HUES48 (cell line): ENCODE data around the gene ATP2B3.

Source experiments
- H3K27ac ChIP-seq: one replicate; pipeline ENCODE4 v1.7.0; 2013; ENCODE audit warnings: low read depth, low read length, inconsistent platforms
- H3K27me3 ChIP-seq: 2 replicates; pipeline ENCODE4 v1.6.1; 2013; ENCODE audit warnings: mild to moderate bottlenecking, low read length; ENCODE audit not compliant: control insufficient read depth, insufficient read depth
- H3K36me3 ChIP-seq: 2 replicates; pipeline ENCODE4 v1.6.1; 2013; ENCODE audit warnings: low read length; ENCODE audit not compliant: control insufficient read depth, insufficient read depth
- H3K4me1 ChIP-seq: 2 replicates; pipeline ENCODE4 v1.6.1; 2013; ENCODE audit warnings: mild to moderate bottlenecking, low read length; ENCODE audit not compliant: control insufficient read depth, insufficient read depth
- H3K4me3 ChIP-seq: 2 replicates; pipeline ENCODE4 v1.5.1; 2013; ENCODE audit warnings: mild to moderate bottlenecking, low read depth, low read length
- H3K9ac ChIP-seq: 2 replicates; pipeline ENCODE4 v1.6.1; 2013; ENCODE audit warnings: mild to moderate bottlenecking, low read depth, low read length, moderate library complexity
- H3K9me3 ChIP-seq: 2 replicates; pipeline ENCODE4 v1.6.1; 2013; ENCODE audit warnings: low read length; ENCODE audit not compliant: control insufficient read depth, insufficient read depth

ATP2B3 gene

DNA sequence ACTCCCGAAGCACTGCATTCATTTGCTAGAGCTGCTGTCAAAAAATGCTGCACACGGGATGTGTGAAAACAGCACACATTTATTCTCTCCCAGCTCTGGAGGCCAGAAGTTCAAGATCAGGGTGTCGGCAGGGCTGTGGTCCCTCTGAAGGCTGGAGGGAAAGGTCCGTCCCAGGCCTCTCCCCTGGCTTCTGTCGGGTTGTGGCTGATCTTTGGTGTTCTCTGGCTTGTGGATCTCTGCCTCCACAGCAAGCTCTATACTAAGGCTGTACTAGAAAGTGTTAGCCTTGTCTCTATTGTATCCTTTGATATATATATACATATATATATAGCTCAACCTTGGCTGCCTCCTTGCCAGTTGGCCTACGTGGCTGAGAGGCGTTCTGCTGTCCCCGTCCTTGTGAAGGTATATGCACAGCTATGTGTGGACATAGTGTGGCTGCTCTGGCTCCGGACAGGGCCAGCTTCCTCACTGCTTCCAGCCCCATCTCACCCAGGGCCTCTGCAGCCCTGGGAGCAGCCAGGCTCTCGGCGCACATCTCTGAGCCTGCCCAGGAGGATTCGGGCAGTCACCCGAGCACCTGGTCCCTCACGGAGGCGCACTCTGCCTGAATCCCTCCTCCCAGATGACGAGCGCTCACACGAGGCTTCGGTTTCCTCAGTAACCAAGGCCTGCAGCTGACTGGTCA is 114.6 kb downstream of the ATP2B3 start:
- H3K27me3 ChIP-seq: no peaks in the 10 kb centered on the region
- H3K27ac ChIP-seq: no peak overlapping the region
- no peaks in the 10 kb centered on the region for H3K36me3 ChIP-seq
- H3K9me3 ChIP-seq: peaks cover 24% of the 10 kb centered on the region; the same call in 1 of the 2 replicates
- H3K9ac ChIP-seq: no peak overlapping the region
- H3K4me1 ChIP-seq: no peaks in the 10 kb centered on the region
- H3K4me3 ChIP-seq: no peak overlapping the region
